SK-N-SH (cell line): ENCODE results near the gene GAB1. TPM values are rescaled to one million over a fixed set of nuclear protein-coding genes. Genes with fewer than 3 reads are reported as not detected.
A peak's percentile ranks its signal among the peaks of the same experiment; 100 is the strongest.

Experiments used
- CTCF ChIA-PET: fragments of 300-600, 350-600 bp; formaldehyde crosslinking; extraction: SDS; loops from one replicate; lab custom pipeline; 2021; lab: Yijun Ruan, JAX
- POLR2A ChIA-PET: fragments of 350-600 bp; sonication (Branson Sonifier 250); formaldehyde crosslinking; extraction: SDS; loops from one replicate; lab custom pipeline; 2020; ENCODE audit warnings: antibody characterized with exemption, inconsistent platforms; lab: Yijun Ruan, JAX
- DNase-seq: peaks from one replicate; pipeline ENCODE4 v3.0.0; 2012
- H2AFZ ChIP-seq: fragments of 200-600 bp; sonication (generic); 2 replicates; pipeline ENCODE4 v1.8.1; 2016; ENCODE audit warnings: antibody characterized with exemption, mild to moderate bottlenecking, low read depth
- H3F3A ChIP-seq: fragments of 200-600 bp; sonication (generic); replicated peaks from 2 replicates; pipeline ENCODE3; 2016; ENCODE audit warnings: antibody characterized with exemption, mild to moderate bottlenecking; ENCODE audit not compliant: insufficient read depth
- H3K27ac ChIP-seq, 2 experiments: fragments of 200-500 bp in 1 of 2; fragments of 200-600 bp in 1 of 2; sonication (Bioruptor generic) in 1 of 2; sonication (generic), shearing (Covaris generic) in 1 of 2; 2 replicates each; pipeline versions ENCODE4 v1.5.1 to v1.6.1; 2014 to 2016; ENCODE audit warnings: low read depth in 2 of 2, inconsistent platforms in 1 of 2, low read length in 1 of 2, mild to moderate bottlenecking in 1 of 2, mixed read lengths in 1 of 2
- H3K27me3 ChIP-seq: fragments of 200-600 bp; sonication (generic), shearing (Covaris generic); 2 replicates; pipeline ENCODE4 v1.6.1; 2016; ENCODE audit warnings: mixed run types; ENCODE audit not compliant: insufficient read depth
- H3K36me3 ChIP-seq, 2 experiments: fragments of 200-500 bp in 1 of 2; fragments of 200-600 bp in 1 of 2; sonication (Bioruptor generic) in 1 of 2; sonication (generic) in 1 of 2; replicated peaks in 1 of 2; 2 replicates each; pipeline versions ENCODE3 to v1.5.1; 2014 to 2016; ENCODE audit warnings: low read length in 1 of 2, mild to moderate bottlenecking in 1 of 2; ENCODE audit not compliant: insufficient read depth in 2 of 2, control insufficient read depth in 1 of 2
- H3K4me1 ChIP-seq, 2 experiments: fragments of 200-500 bp in 1 of 2; fragments of 200-600 bp in 1 of 2; sonication (Bioruptor generic) in 1 of 2; sonication (generic), shearing (Covaris generic) in 1 of 2; 2 replicates each; pipeline versions ENCODE4 v1.5.1 to v1.6.1; 2014 to 2016; ENCODE audit warnings: low read depth in 1 of 2, low read length in 1 of 2, mixed run types in 1 of 2; ENCODE audit not compliant: insufficient read depth in 2 of 2, control insufficient read depth in 1 of 2
- H3K4me2 ChIP-seq: fragments of 200-600 bp; sonication (generic), shearing (Covaris generic); 2 replicates; pipeline ENCODE4 v1.6.1; 2017; ENCODE audit warnings: mixed run types
- H3K4me3 ChIP-seq, 2 experiments: fragments of 200-500 bp in 1 of 2; fragments of 200-600 bp in 1 of 2; sonication (Bioruptor generic) in 1 of 2; sonication (generic), shearing (Covaris generic) in 1 of 2; 2 replicates each; pipeline versions ENCODE4 v1.5.1 to v1.8.1; 2014 to 2016; ENCODE audit warnings: low read depth in 2 of 2, inconsistent platforms in 1 of 2, low read length in 1 of 2, mild to moderate bottlenecking in 1 of 2, mixed read lengths in 1 of 2, moderate library complexity in 1 of 2
- H3K79me2 ChIP-seq: fragments of 200-600 bp; sonication (generic); 2 replicates; pipeline ENCODE4 v1.8.1; 2017; ENCODE audit warnings: mild to moderate bottlenecking; ENCODE audit not compliant: insufficient read depth
- H3K9ac ChIP-seq: fragments of 200-600 bp; sonication (generic); 2 replicates; pipeline ENCODE4 v1.6.1; 2017; ENCODE audit warnings: mixed run types
- H3K9me2 ChIP-seq: fragments of 200-600 bp; sonication (generic); 2 replicates; pipeline ENCODE4 v1.6.1; 2017; ENCODE audit warnings: mixed run types
- H3K9me3 ChIP-seq: fragments of 200-600 bp; sonication (generic); 2 replicates; pipeline ENCODE4 v1.6.1; 2017; ENCODE audit warnings: mixed run types, mild to moderate bottlenecking, moderate library complexity
- H4K20me1 ChIP-seq: fragments of 200-600 bp; sonication (generic); 2 replicates; pipeline ENCODE4 v1.6.1; 2017; ENCODE audit warnings: mild to moderate bottlenecking, mixed run types; ENCODE audit not compliant: insufficient read depth
- CHD2 ChIP-seq: fragments of 150-350 bp; IDR thresholded peaks from 2 replicates; pipeline ENCODE4 v1.6.1; 2018; ENCODE audit warnings: low read length; ENCODE audit not compliant: partially characterized antibody
- ELF1 ChIP-seq: IDR thresholded peaks from 2 replicates; pipeline ENCODE4 v1.4.0; 2012
- EP300 ChIP-seq, 2 experiments: IDR thresholded peaks; 2 replicates each; pipeline versions ENCODE4 v1.4.0 to v1.6.1; 2012; ENCODE audit warnings: borderline replicate concordance in 1 of 2, low read depth in 1 of 2, low read length in 1 of 2
- EZH2phosphoT487 ChIP-seq: fragments of 200-600 bp; sonication (generic); IDR thresholded peaks from 2 replicates; pipeline ENCODE4 v1.6.1; 2017; ENCODE audit warnings: low read depth, mixed run types, mild to moderate bottlenecking, antibody characterized with exemption, moderate library complexity, borderline replicate concordance
- FOSL2 ChIP-seq: IDR thresholded peaks from 2 replicates; pipeline ENCODE4 v1.4.0; 2012; ENCODE audit warnings: low read depth, mild to moderate bottlenecking, moderate library complexity, borderline replicate concordance
- FOXJ3 ChIP-seq: sonication (generic); formaldehyde crosslinking; IDR thresholded peaks from 2 replicates; pipeline ENCODE4 v1.5.1; 2020; ENCODE audit warnings: mild to moderate bottlenecking, missing genetic modification reagents
- FOXM1 ChIP-seq: IDR thresholded peaks from 2 replicates; pipeline ENCODE4 v1.4.0; 2012; ENCODE audit warnings: low read depth, mild to moderate bottlenecking
- GATA2 ChIP-seq: sonication (generic); formaldehyde crosslinking; IDR thresholded peaks from 2 replicates; pipeline ENCODE4 v1.5.0; 2020; ENCODE audit warnings: mild to moderate bottlenecking, missing genetic modification reagents
- JUND ChIP-seq: IDR thresholded peaks from 2 replicates; pipeline ENCODE4 v1.4.0; 2012
- MEF2A ChIP-seq: IDR thresholded peaks from 2 replicates; pipeline ENCODE4 v1.4.0; 2012; ENCODE audit warnings: low read depth, borderline replicate concordance
- NFIC ChIP-seq: IDR thresholded peaks from 2 replicates; pipeline ENCODE4 v1.4.0; 2012; ENCODE audit warnings: borderline replicate concordance
- NRF1 ChIP-seq: IDR thresholded peaks from 2 replicates; pipeline ENCODE4 v1.6.1; 2012; ENCODE audit warnings: low read depth, mild to moderate bottlenecking, low read length
- RCOR1 ChIP-seq: fragments of 150-350 bp; IDR thresholded peaks from 2 replicates; pipeline ENCODE4 v1.6.1; 2017; ENCODE audit warnings: antibody characterized with exemption, low read length
- SIN3A ChIP-seq: IDR thresholded peaks from 2 replicates; pipeline ENCODE4 v1.6.1; 2012; ENCODE audit warnings: low read depth, mild to moderate bottlenecking, low read length, moderate library complexity, borderline replicate concordance
- SMC3 ChIP-seq: IDR thresholded peaks from 2 replicates; pipeline ENCODE4 v1.6.1; 2012; ENCODE audit warnings: low read depth, low read length, improper control_type of control experiment
- TAF1 ChIP-seq: IDR thresholded peaks from 2 replicates; pipeline ENCODE4 v1.6.1; 2012; ENCODE audit warnings: low read depth, mild to moderate bottlenecking, low read length, moderate library complexity, borderline replicate concordance
- TEAD4 ChIP-seq: IDR thresholded peaks from 2 replicates; pipeline ENCODE4 v1.4.0; 2012; ENCODE audit warnings: mild to moderate bottlenecking, borderline replicate concordance; ENCODE audit not compliant: insufficient read depth
- YY1 ChIP-seq: IDR thresholded peaks from 2 replicates; pipeline ENCODE4 v1.4.0; 2012; ENCODE audit warnings: low read depth, mild to moderate bottlenecking
- WGBS: methylation state at CpG from one replicate; pipeline ENCODE4 v1.1.6; 2017; ENCODE audit warnings: low lambda C conversion rate; 5-methylcytosine and 5-hydroxymethylcytosine counted together
- polyA plus RNA-seq, 3 experiments: library from polyadenylated mRNA; depleted of rRNA; stranded (reverse); fragments of >200 nt; gene quantifications; 2 replicates each; pipeline ENCODE4 v1.2.3, GENCODE V29; 2012
- TF ChIP-seq, protein P1 (sequence below): fragments of 150-350 bp; IDR thresholded peaks from 2 replicates; pipeline ENCODE4 v1.6.1; 2017; ENCODE audit warnings: antibody characterized with exemption, low read length, low read depth, borderline replicate concordance
- TF ChIP-seq, protein P2 (sequence below): IDR thresholded peaks from 2 replicates; pipeline ENCODE4 v1.4.0; 2012; ENCODE audit warnings: low read depth
- TF ChIP-seq, protein P3 (sequence below): IDR thresholded peaks from 2 replicates; pipeline ENCODE4 v1.6.1; 2012; ENCODE audit warnings: mild to moderate bottlenecking, low read depth, low read length, moderate library complexity
- TF ChIP-seq, protein P4 (sequence below): IDR thresholded peaks from 2 replicates; pipeline ENCODE4 v1.4.0; 2012; ENCODE audit warnings: low read depth, borderline replicate concordance
- TF ChIP-seq, protein P5 (sequence below): IDR thresholded peaks from 2 replicates; pipeline ENCODE4; 2012

The GAB1 gene
- polyA plus RNA-seq, 1 of the 3 experiments (the other 2 are of a cell fraction), result 3.7 TPM

DNA sequence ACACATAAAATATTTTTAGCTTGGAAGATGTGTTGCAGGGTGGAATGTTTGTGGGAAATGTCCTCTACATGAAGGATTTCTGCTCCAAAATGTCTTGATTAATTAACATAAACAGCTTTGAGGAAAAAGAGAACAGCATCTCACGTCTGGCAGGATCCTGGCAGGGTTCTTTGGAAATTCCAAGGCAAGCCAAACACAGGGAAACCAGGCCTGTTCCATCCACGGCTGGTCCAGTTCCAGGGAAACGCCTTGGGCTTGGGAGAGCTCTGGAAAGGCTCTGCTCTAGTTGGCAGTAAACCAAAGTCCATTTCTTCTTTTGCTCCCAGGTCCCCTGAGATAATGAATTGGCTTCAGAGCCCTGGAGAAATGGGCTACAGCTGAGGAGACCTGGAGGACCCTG lies 42.4 kb upstream of the GAB1 start (continued):
- peak; percentile 98 for TF ChIP-seq RCOR1
- no peak for TF ChIP-seq NRF1
- TF ChIP-seq EZH2phosphoT487, result no peak
- TF ChIP-seq, protein P1, sequence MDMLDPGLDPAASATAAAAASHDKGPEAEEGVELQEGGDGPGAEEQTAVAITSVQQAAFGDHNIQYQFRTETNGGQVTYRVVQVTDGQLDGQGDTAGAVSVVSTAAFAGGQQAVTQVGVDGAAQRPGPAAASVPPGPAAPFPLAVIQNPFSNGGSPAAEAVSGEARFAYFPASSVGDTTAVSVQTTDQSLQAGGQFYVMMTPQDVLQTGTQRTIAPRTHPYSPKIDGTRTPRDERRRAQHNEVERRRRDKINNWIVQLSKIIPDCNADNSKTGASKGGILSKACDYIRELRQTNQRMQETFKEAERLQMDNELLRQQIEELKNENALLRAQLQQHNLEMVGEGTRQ, result no peak
- TF ChIP-seq TEAD4, result peak; percentile 85
- no peak; the same call in 1 of the 2 replicates for TF ChIP-seq FOSL2
- no peak; the same call in 1 of the 2 replicates for TF ChIP-seq FOXJ3 (CRISPR knock-in tag)
- no peak for TF ChIP-seq TAF1
- TF ChIP-seq SIN3A, result peak; percentile 25; the same call in 1 of the 2 replicates

DNA sequence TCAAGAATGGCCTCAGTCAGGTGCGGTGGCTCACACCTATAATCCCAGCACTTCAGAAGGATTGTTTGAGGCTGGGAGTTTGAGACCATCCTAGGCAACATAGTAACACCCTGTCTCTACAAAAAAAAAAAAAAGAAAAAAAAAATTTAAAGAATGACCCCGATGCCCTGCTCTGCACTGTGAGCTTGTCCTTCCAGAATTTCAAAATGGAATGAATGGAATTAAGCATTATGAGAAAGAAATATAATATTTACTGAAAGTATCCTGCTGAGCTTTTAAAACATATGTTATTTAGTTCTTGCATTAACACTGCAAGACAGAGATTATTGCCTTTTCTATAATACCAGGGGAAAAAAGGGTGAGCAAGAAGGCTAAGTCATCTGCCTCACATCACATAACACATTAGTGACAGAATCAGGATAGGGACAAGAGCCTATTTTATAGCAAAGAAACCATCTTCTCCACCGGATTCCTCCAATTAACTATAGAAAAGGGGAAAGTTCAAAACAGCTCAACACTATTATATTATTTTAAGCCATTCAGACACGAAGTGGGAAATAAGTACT lies 41.9 kb upstream of the GAB1 start:
- no peaks in the 10 kb centered on the region for H3F3A ChIP-seq
- H3K4me1 ChIP-seq, result peaks cover 0 to 8% of the 10 kb centered on the region in 2 experiments; a peak in 2 of 4 replicates
- no peak overlapping the region for H2AFZ ChIP-seq
- no peaks in the 10 kb centered on the region for H3K36me3 ChIP-seq
- H3K9me2 ChIP-seq, result no peaks in the 10 kb centered on the region
- no peak overlapping the region for H3K9ac ChIP-seq
- TF ChIP-seq TAF1 (no peak), SMC3 (no peak), MEF2A (no peak), FOXM1 (no peak), NFIC (no peak), ELF1 (no peak), SIN3A (no peak; the same call in 1 of the 2 replicates), GATA2 (CRISPR knock-in tag) (no peak), EP300 (IDR thresholded peaks at IDR 0.05; ENCODE audit: borderline replicate concordance in 1 of 2, low read depth in 1 of 2, low read length in 1 of 2) (no peak), JUND (no peak), FOXJ3 (CRISPR knock-in tag) (no peak), CHD2 (no peak), YY1 (no peak)
- TF ChIP-seq, protein P2, sequence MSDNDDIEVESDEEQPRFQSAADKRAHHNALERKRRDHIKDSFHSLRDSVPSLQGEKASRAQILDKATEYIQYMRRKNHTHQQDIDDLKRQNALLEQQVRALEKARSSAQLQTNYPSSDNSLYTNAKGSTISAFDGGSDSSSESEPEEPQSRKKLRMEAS, result no peak
- TF ChIP-seq, protein P3, sequence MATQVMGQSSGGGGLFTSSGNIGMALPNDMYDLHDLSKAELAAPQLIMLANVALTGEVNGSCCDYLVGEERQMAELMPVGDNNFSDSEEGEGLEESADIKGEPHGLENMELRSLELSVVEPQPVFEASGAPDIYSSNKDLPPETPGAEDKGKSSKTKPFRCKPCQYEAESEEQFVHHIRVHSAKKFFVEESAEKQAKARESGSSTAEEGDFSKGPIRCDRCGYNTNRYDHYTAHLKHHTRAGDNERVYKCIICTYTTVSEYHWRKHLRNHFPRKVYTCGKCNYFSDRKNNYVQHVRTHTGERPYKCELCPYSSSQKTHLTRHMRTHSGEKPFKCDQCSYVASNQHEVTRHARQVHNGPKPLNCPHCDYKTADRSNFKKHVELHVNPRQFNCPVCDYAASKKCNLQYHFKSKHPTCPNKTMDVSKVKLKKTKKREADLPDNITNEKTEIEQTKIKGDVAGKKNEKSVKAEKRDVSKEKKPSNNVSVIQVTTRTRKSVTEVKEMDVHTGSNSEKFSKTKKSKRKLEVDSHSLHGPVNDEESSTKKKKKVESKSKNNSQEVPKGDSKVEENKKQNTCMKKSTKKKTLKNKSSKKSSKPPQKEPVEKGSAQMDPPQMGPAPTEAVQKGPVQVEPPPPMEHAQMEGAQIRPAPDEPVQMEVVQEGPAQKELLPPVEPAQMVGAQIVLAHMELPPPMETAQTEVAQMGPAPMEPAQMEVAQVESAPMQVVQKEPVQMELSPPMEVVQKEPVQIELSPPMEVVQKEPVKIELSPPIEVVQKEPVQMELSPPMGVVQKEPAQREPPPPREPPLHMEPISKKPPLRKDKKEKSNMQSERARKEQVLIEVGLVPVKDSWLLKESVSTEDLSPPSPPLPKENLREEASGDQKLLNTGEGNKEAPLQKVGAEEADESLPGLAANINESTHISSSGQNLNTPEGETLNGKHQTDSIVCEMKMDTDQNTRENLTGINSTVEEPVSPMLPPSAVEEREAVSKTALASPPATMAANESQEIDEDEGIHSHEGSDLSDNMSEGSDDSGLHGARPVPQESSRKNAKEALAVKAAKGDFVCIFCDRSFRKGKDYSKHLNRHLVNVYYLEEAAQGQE, result no peak
- TF ChIP-seq, protein P4, sequence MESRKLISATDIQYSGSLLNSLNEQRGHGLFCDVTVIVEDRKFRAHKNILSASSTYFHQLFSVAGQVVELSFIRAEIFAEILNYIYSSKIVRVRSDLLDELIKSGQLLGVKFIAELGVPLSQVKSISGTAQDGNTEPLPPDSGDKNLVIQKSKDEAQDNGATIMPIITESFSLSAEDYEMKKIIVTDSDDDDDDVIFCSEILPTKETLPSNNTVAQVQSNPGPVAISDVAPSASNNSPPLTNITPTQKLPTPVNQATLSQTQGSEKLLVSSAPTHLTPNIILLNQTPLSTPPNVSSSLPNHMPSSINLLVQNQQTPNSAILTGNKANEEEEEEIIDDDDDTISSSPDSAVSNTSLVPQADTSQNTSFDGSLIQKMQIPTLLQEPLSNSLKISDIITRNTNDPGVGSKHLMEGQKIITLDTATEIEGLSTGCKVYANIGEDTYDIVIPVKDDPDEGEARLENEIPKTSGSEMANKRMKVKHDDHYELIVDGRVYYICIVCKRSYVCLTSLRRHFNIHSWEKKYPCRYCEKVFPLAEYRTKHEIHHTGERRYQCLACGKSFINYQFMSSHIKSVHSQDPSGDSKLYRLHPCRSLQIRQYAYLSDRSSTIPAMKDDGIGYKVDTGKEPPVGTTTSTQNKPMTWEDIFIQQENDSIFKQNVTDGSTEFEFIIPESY, result no peak
- TF ChIP-seq, protein P1, result no peak
- TF ChIP-seq, protein P5, sequence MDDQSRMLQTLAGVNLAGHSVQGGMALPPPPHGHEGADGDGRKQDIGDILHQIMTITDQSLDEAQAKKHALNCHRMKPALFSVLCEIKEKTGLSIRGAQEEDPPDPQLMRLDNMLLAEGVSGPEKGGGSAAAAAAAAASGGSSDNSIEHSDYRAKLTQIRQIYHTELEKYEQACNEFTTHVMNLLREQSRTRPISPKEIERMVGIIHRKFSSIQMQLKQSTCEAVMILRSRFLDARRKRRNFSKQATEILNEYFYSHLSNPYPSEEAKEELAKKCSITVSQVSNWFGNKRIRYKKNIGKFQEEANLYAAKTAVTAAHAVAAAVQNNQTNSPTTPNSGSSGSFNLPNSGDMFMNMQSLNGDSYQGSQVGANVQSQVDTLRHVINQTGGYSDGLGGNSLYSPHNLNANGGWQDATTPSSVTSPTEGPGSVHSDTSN, result no peak
- 42% methylated on average over 4 of the region's 4 CpGs for WGBS
- no peaks in the 10 kb centered on the region for H3K79me2 ChIP-seq
- CTCF ChIA-PET, result interaction anchor here (1.1 to 1.3 kb wide), 4 partner anchors 10 to 43 kb away, joined by 3 to 4 read pairs (median 4); no protein-coding TSS in a partner anchor
- H4K20me1 ChIP-seq, result no peaks in the 10 kb centered on the region
- peak overlapping the region; percentile 39; the same call in 1 of the 2 replicates for H3K4me2 ChIP-seq
- H3K9me3 ChIP-seq, result no peaks in the 10 kb centered on the region
- peak overlapping the region; percentile 48 to 82; a peak in 2 of 4 replicates for H3K27ac ChIP-seq
- POLR2A ChIA-PET, result interaction anchor here (1.0 kb wide), 1 partner anchor 41 kb away, joined by 3 read pairs; no protein-coding TSS in a partner anchor
- no peak overlapping the region for H3K4me3 ChIP-seq
- no peak for DNase-seq
- no peaks in the 10 kb centered on the region for H3K27me3 ChIP-seq
